GM08714 (cell line): ENCODE results near the gene IDH3A.

Experiments used
- H3K4me3 ChIP-seq: fragments of 200-500 bp; sonication (Bioruptor generic); 2 replicates; pipeline ENCODE4 v1.5.1; 2014; ENCODE audit warnings: mild to moderate bottlenecking, low read length, inconsistent platforms
- ZNF274 ChIP-seq: IDR thresholded peaks from 2 replicates; pipeline ENCODE4 v1.6.1; 2012; ENCODE audit warnings: mild to moderate bottlenecking, low read depth, low read length

The IDH3A gene

GRCh38 chr15:78195735-78196201 is 46.6 kb downstream of the IDH3A start:
- no peak overlapping the region for H3K4me3 ChIP-seq
- no peak for TF ChIP-seq ZNF274

- no peak overlapping the region for H3K4me3 ChIP-seq
Observed at GRCh38 chr15:78197632-78198031, 48.5 kb downstream of the IDH3A start.

GRCh38 chr15:78200276-78200930 is 51.2 kb downstream of the IDH3A start:
- TF ChIP-seq ZNF274, result no peak
- H3K4me3 ChIP-seq, result no peak overlapping the region

More at GRCh38 chr15:78197632-78198031, 48.5 kb downstream of the IDH3A start:
- no peak for TF ChIP-seq ZNF274

- TF ChIP-seq ZNF274, result no peak
- H3K4me3 ChIP-seq, result no peak overlapping the region
Observed at GRCh38 chr15:78201281-78202190, 52.4 kb downstream of the IDH3A start.

- TF ChIP-seq ZNF274, result no peak
Observed at GRCh38 chr15:78203346-78204225, 54.4 kb downstream of the IDH3A start.

GRCh38 chr15:78204351-78205309 is 55.5 kb downstream of the IDH3A start:
- H3K4me3 ChIP-seq, result no peak overlapping the region
- TF ChIP-seq ZNF274, result no peak

More at GRCh38 chr15:78203346-78204225, 54.4 kb downstream of the IDH3A start:
- H3K4me3 ChIP-seq, result no peak overlapping the region

- TF ChIP-seq ZNF274, result no peak
Observed at GRCh38 chr15:78205337-78205736, 56.2 kb downstream of the IDH3A start.

GRCh38 chr15:78205856-78206255 is 56.7 kb downstream of the IDH3A start:
- TF ChIP-seq ZNF274, result no peak
- no peak overlapping the region for H3K4me3 ChIP-seq

More at GRCh38 chr15:78205337-78205736, 56.2 kb downstream of the IDH3A start:
- no peak overlapping the region for H3K4me3 ChIP-seq

GRCh38 chr15:78206326-78207109 is 57.4 kb downstream of the IDH3A start:
- H3K4me3 ChIP-seq, result no peak overlapping the region
- no peak for TF ChIP-seq ZNF274

- no peak overlapping the region for H3K4me3 ChIP-seq
- no peak for TF ChIP-seq ZNF274
Observed at GRCh38 chr15:78207110-78207458, 57.9 kb downstream of the IDH3A start.

- no peak for TF ChIP-seq ZNF274
- no peak overlapping the region for H3K4me3 ChIP-seq
Observed at GRCh38 chr15:78207641-78208340, 58.6 kb downstream of the IDH3A start.
